Astrocyte (in vitro differentiated cells and primary cell): ENCODE results near the gene WDR36. TPM values are rescaled to one million over a fixed set of nuclear protein-coding genes. Genes with fewer than 3 reads are reported as not detected.

Experiments used
- DNase-seq: peaks from one replicate; pipeline ENCODE4 v3.0.0-alpha.2; 2010; ENCODE audit warnings: low read depth
- FAIRE-seq: peaks from 2 replicates; lab custom pipeline; 2011; peaks lifted over from hg19 to GRCh38; lab: Jason Lieb, UNC
- H2AFZ ChIP-seq: 2 replicates; pipeline ENCODE4 v1.6.0; 2012; ENCODE audit warnings: low read depth, low read length, inconsistent platforms
- H3K27ac ChIP-seq: 2 replicates; pipeline ENCODE4 v1.5.1; 2011; ENCODE audit warnings: low read depth, low read length, inconsistent platforms
- H3K27me3 ChIP-seq: 2 replicates; pipeline ENCODE4 v1.6.0; 2011; ENCODE audit warnings: low read length, inconsistent platforms; ENCODE audit not compliant: insufficient read depth
- H3K36me3 ChIP-seq: 2 replicates; pipeline ENCODE4 v1.5.1; 2011; ENCODE audit warnings: low read length, inconsistent platforms; ENCODE audit not compliant: insufficient read depth
- H3K4me1 ChIP-seq: 2 replicates; pipeline ENCODE4 v1.5.1; 2011; ENCODE audit warnings: low read length, inconsistent platforms; ENCODE audit not compliant: insufficient read depth
- H3K4me2 ChIP-seq: 2 replicates; pipeline ENCODE4 v1.6.0; 2012; ENCODE audit warnings: low read length, inconsistent platforms
- H3K4me3 ChIP-seq: 2 replicates; pipeline ENCODE4 v1.5.1; 2011; ENCODE audit warnings: low read depth, mild to moderate bottlenecking, low read length, inconsistent platforms; ENCODE audit not compliant: insufficient read depth
- H3K79me2 ChIP-seq: 2 replicates; pipeline ENCODE4 v1.6.0; 2012; ENCODE audit warnings: mild to moderate bottlenecking, low read length, inconsistent platforms; ENCODE audit not compliant: insufficient read depth
- H3K9ac ChIP-seq: 2 replicates; pipeline ENCODE4 v1.6.0; 2012; ENCODE audit warnings: mild to moderate bottlenecking, low read length, inconsistent platforms
- H3K9me3 ChIP-seq: 2 replicates; pipeline ENCODE4 v1.5.1; 2012; ENCODE audit warnings: low read depth, mild to moderate bottlenecking, low read length, inconsistent platforms; ENCODE audit not compliant: insufficient read depth
- H4K20me1 ChIP-seq: 2 replicates; pipeline ENCODE4 v1.6.0; 2012; ENCODE audit warnings: low read length, inconsistent platforms; ENCODE audit not compliant: insufficient read depth
- H3K27ac Mint-ChIP-seq: one replicate; pipeline ENCODE4 v1.8.0; 2021; ENCODE audit warnings: mild to moderate bottlenecking, mixed read lengths; ENCODE audit not compliant: unreplicated experiment
- H3K27me3 Mint-ChIP-seq: one replicate; pipeline ENCODE4 v1.8.0; 2021; ENCODE audit warnings: low read depth, mixed read lengths; ENCODE audit not compliant: unreplicated experiment
- H3K36me3 Mint-ChIP-seq: one replicate; pipeline ENCODE4 v1.8.0; 2021; ENCODE audit warnings: low read depth, mixed read lengths; ENCODE audit not compliant: unreplicated experiment
- H3K4me1 Mint-ChIP-seq: one replicate; pipeline ENCODE4 v1.8.0; 2021; ENCODE audit warnings: low read depth, mixed read lengths; ENCODE audit not compliant: unreplicated experiment
- H3K4me3 Mint-ChIP-seq: one replicate; pipeline ENCODE4 v1.8.0; 2021; ENCODE audit warnings: mild to moderate bottlenecking, moderate library complexity, mixed read lengths; ENCODE audit not compliant: unreplicated experiment
- H3K9me3 Mint-ChIP-seq: one replicate; pipeline ENCODE4 v1.8.0; 2021; ENCODE audit warnings: mild to moderate bottlenecking, mixed read lengths; ENCODE audit not compliant: unreplicated experiment
- CTCF ChIP-seq: IDR thresholded peaks from 2 replicates; pipeline ENCODE4 v1.5.1; 2011; ENCODE audit warnings: low read depth, mild to moderate bottlenecking, inconsistent platforms, low read length, moderate library complexity; ENCODE audit not compliant: insufficient read depth
- EZH2 ChIP-seq: IDR thresholded peaks from 2 replicates; pipeline ENCODE4 v1.6.1; 2012; ENCODE audit warnings: mild to moderate bottlenecking, low read length, inconsistent platforms; ENCODE audit not compliant: insufficient read depth
- total RNA-seq: library from RNA; stranded (reverse); gene quantifications from 2 replicates; pipeline ENCODE4 v1.2.1, GENCODE V29; 2021

Gene WDR36
- total RNA-seq, 1 donor from 2014 or later, result 33.4 TPM

DNA sequence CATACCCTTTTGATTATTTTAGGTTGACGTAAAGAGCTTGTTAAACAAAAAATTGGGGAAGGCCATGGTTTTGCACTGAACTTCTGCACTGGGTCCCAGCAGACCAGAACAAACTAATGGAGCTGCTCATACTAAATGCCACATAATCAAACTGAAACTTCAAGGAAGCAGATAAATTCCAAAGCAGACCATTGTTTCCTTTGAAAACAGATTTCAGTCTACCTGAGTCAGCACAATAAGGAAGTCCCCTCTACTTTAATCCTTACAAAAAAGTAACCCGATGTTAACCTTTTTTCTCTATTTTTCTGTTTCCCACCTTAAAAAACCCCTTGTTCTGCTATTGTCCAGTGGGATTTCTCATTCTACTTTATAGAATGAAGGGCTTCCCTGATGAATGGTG, 39.2 kb downstream of the WDR36 start:
- H3K27ac ChIP-seq, result no peak overlapping the region
- H3K79me2 ChIP-seq, result no peaks in the 10 kb centered on the region
- Mint-ChIP-seq H3K27ac (no peak overlapping the region), H3K27me3 (no peaks in the 10 kb centered on the region), H3K4me1 (peaks cover 31% of the 10 kb centered on the region), H3K9me3 (no peaks in the 10 kb centered on the region), H3K4me3 (no peak overlapping the region), H3K36me3 (peaks cover 2% of the 10 kb centered on the region)
- no peak overlapping the region for H3K4me3 ChIP-seq
- no peaks in the 10 kb centered on the region for H3K9me3 ChIP-seq
- TF ChIP-seq CTCF (no peak), EZH2 (no peak)
- H3K4me1 ChIP-seq, result peaks cover 7% of the 10 kb centered on the region
- no peak overlapping the region for H3K4me2 ChIP-seq
- H4K20me1 ChIP-seq, result no peaks in the 10 kb centered on the region
- no peak overlapping the region for H3K9ac ChIP-seq
- H2AFZ ChIP-seq, result no peak overlapping the region
- H3K27me3 ChIP-seq, result no peaks in the 10 kb centered on the region
- DNase-seq, result no peak
- H3K36me3 ChIP-seq, result peaks cover 11% of the 10 kb centered on the region
- peak; percentile 47 for FAIRE-seq

DNA sequence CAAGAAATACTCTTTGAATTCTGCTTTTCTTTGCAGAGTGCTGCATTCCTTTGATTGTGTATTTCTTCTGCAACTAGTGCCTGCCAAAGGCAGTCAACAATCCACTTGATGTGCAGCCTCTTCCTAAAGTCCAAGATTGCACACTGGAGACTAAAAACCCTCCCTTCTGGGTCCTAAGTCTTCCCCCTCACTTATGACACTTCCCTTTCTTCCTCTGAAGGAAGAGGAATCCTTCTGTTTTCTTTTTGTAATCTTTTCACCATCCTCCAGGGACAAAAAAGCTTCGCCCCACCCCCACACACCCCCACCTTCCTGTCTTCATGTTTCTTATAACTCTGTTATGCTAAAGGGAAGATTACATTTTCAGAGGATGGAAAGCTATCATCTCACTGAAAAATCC, 39.9 kb downstream of the WDR36 start:
- DNase-seq (no peak), FAIRE-seq (no peak)
- H3K27ac ChIP-seq, result no peak overlapping the region
- no peaks in the 10 kb centered on the region for H3K9me3 Mint-ChIP-seq
- peaks cover 25% of the 10 kb centered on the region for H3K4me1 Mint-ChIP-seq
- TF ChIP-seq EZH2 (no peak), CTCF (no peak)
- H2AFZ ChIP-seq, result no peak overlapping the region
- H4K20me1 ChIP-seq, result no peaks in the 10 kb centered on the region
- peaks cover 2% of the 10 kb centered on the region for H3K36me3 Mint-ChIP-seq
- no peaks in the 10 kb centered on the region for H3K27me3 ChIP-seq
- H3K4me1 ChIP-seq, result peaks cover 7% of the 10 kb centered on the region
- H3K27ac Mint-ChIP-seq, result no peak overlapping the region
- no peaks in the 10 kb centered on the region for H3K79me2 ChIP-seq
- no peak overlapping the region for H3K4me2 ChIP-seq
- H3K27me3 Mint-ChIP-seq, result no peaks in the 10 kb centered on the region
- no peak overlapping the region for H3K4me3 Mint-ChIP-seq
- no peaks in the 10 kb centered on the region for H3K9me3 ChIP-seq
- H3K36me3 ChIP-seq, result peaks cover 6% of the 10 kb centered on the region
- no peak overlapping the region for H3K9ac ChIP-seq
- no peak overlapping the region for H3K4me3 ChIP-seq

DNA sequence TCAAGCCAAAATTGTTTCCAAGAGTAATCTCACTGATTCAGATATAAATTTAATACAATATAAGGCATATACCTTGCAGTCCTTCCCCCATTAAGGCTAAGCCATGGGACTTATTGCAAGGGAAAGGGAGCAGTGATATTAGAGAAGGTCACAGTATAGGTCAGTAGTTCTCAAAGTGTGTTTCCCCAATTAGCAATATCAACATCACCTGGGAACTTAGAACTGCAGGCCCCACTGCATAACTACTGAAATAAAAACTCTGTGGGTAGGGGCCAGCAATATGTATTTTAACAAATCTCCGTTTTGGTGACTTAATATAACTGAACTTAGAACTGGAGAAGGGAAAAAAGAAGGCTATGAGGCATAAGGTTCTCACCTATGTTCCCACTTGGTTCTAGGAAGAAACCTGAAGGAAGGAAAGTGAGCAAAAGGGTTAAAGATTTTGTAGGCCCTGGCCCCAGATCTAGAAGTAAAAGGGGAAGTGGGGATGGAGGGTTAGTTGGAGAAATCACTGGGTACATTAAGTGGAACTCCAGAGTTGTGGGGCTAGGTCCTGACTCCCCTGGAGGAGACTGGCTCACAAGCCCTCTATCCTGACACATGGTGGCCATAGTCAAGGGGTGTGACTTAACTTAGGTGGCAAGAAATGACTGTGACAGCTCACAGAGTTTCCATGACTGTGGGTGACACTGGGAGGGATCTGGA, 40.7 kb downstream of the WDR36 start:
- H3K36me3 Mint-ChIP-seq, result no peaks in the 10 kb centered on the region
- no peak overlapping the region for H3K4me3 Mint-ChIP-seq
- H3K9me3 ChIP-seq, result no peaks in the 10 kb centered on the region
- H4K20me1 ChIP-seq, result no peaks in the 10 kb centered on the region
- DNase-seq (no peak), FAIRE-seq (no peak)
- TF ChIP-seq CTCF (no peak), EZH2 (no peak)
- peaks cover 7% of the 10 kb centered on the region for H3K4me1 ChIP-seq
- H3K79me2 ChIP-seq, result no peaks in the 10 kb centered on the region
- H3K9me3 Mint-ChIP-seq, result no peaks in the 10 kb centered on the region
- no peak overlapping the region for H3K4me3 ChIP-seq
- no peak overlapping the region for H3K27ac ChIP-seq
- no peak overlapping the region for H3K4me2 ChIP-seq
- no peak overlapping the region for H2AFZ ChIP-seq
- no peak overlapping the region for H3K9ac ChIP-seq
- no peaks in the 10 kb centered on the region for H3K27me3 ChIP-seq
- peaks cover 18% of the 10 kb centered on the region for H3K4me1 Mint-ChIP-seq
- no peaks in the 10 kb centered on the region for H3K27me3 Mint-ChIP-seq
- H3K36me3 ChIP-seq, result peaks cover 3% of the 10 kb centered on the region
- H3K27ac Mint-ChIP-seq, result no peak overlapping the region
